ENCODE data around the gene CDCA4. TPM values are rescaled to one million over a fixed set of nuclear protein-coding genes. Genes with fewer than 3 reads are reported as not detected.

The CDCA4 gene
- total RNA-seq, 4 donors from 2014 or later, result 5.8 to 7.8 (median 6.2) TPM

DNA sequence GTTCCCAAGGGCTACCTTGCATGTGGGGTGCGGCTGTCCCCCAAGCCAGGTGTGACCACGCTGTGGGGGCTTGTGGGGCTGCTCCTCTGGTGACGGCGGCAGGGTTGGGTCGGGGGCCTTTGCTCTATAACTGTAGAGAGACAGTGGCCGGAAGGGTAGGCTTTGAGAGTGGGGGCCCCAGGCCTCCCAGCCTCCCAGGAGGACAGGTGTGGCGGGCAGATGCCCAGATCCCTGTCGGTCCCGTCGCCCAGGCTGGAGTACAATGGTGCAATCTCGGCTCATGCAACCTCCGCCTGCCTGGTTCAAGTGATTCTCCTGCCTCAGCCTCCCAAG, 47.1 kb upstream of the CDCA4 start:
- no peaks in the 10 kb centered on the region for H3K9me3 ChIP-seq
- no peak overlapping the region for H3K27ac ChIP-seq
- WGBS, 2 donors (ENCODE audit: low coverage in 1 of 2), result 85% methylated on average over 5 of the region's 12 CpGs; no CpG with 5 or more reads in 1 of the 2 donors
- TF ChIP-seq, protein P1, sequence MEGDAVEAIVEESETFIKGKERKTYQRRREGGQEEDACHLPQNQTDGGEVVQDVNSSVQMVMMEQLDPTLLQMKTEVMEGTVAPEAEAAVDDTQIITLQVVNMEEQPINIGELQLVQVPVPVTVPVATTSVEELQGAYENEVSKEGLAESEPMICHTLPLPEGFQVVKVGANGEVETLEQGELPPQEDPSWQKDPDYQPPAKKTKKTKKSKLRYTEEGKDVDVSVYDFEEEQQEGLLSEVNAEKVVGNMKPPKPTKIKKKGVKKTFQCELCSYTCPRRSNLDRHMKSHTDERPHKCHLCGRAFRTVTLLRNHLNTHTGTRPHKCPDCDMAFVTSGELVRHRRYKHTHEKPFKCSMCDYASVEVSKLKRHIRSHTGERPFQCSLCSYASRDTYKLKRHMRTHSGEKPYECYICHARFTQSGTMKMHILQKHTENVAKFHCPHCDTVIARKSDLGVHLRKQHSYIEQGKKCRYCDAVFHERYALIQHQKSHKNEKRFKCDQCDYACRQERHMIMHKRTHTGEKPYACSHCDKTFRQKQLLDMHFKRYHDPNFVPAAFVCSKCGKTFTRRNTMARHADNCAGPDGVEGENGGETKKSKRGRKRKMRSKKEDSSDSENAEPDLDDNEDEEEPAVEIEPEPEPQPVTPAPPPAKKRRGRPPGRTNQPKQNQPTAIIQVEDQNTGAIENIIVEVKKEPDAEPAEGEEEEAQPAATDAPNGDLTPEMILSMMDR (IDR thresholded peaks at IDR 0.05), result no peak
- TF ChIP-seq POLR2A (IDR thresholded peaks at IDR 0.05) (no peak), EP300 (IDR thresholded peaks at IDR 0.05) (no peak), POLR2AphosphoS5 (IDR thresholded peaks at IDR 0.05) (no peak)
- no peaks in the 10 kb centered on the region for H3K4me1 ChIP-seq
- H3K4me3 ChIP-seq, result no peak overlapping the region
- peaks cover 71% of the 10 kb centered on the region for H3K27me3 ChIP-seq
- no peak for ATAC-seq
- no peaks in the 10 kb centered on the region for H3K36me3 ChIP-seq

DNA sequence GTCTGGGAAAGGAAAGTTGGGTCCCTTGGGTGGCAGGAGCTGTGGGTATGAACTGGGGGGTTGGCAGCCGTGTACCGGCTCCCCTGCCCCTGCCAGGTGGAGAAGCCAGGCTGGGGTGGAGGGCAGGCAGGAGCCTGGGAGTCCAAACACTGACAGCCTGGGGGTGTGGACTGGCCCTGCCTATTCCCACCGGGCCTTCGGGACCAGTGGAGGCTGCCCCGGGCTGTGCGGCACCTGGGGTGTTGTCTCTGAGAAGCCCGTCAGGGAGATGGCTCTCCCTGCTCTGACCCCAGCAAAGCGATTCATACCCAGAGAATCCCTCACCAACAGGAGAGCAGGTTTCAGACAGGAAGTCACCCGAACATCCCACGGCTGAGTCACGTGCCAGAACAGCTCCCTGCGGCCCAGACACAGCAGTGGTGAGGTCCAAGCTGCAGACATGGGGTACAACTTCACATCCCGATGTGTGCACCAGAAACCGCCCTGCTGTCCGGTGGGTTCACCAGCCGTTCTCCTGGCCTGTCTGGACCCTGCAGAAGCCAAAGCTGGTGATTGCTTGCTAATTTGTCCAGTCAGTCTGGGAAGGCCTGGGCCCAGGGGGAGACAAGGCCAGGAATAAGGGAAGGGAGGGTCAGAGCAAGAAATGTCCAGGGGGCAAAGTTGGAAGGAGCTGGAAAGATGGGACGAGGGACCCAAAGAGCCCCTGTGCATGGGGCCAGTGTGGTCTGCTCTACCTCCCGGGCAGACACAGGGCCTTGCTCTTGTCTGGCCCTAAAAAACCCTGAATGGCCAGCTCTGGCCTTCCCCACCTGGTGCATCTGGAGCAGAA, 46.5 kb upstream of the CDCA4 start:
- ATAC-seq, result no peak
- peaks cover 65% of the 10 kb centered on the region for H3K27me3 ChIP-seq
- TF ChIP-seq EP300 (IDR thresholded peaks at IDR 0.05) (no peak), POLR2AphosphoS5 (IDR thresholded peaks at IDR 0.05) (no peak), POLR2A (IDR thresholded peaks at IDR 0.05) (no peak)
- TF ChIP-seq, protein P1 (IDR thresholded peaks at IDR 0.05), result no peak
- no peaks in the 10 kb centered on the region for H3K4me1 ChIP-seq
- no peaks in the 10 kb centered on the region for H3K36me3 ChIP-seq
- H3K4me3 ChIP-seq, result no peak overlapping the region
- WGBS, 2 donors (ENCODE audit: low coverage in 1 of 2), result 67 to 90% methylated on average over 2 of the region's 18 CpGs
- H3K27ac ChIP-seq, result no peak overlapping the region
- no peaks in the 10 kb centered on the region for H3K9me3 ChIP-seq

DNA sequence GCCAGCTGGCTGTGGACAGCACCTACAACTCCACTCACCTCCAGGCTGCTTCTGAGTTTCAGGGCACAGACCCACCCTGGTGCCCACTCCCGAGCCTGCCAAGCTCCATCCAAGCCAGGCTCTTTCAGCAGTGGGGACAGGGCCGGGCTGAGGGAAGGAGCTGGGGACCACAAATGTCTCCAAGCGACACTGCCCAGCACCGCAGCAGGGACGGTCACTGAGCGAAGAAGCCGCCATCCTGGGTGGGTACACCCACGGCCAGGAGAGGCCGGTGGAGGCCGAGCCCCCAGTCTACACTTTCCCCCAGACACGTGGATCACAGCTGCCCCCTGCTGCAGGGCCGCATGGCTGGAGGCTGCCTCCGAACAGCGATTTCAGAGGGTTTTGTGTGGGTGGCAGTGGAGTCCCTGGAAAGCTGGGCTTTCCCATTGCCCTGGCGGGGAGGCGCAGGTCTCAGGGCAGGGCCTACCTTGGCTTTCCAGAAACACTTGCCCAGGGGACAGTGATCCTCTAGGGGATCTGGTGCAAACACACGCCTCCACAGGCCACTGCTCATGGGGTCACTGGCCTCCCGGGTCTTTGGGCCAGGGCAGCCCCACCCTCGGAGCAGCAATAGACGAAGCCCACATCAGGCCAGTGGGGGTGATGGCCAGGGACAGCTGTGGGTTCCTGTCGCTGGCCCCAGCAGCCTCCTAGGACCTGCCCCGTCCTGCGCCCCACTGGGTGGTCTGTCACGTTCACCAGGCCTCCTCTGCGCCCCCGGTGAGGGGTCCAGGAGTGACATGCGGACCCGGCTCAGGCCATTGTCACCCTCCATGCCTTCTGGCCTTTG, 45.6 kb upstream of the CDCA4 start:
- Histone ChIP-seq H3K4me3 (no peak overlapping the region), H3K27me3 (peaks cover 56% of the 10 kb centered on the region), H3K9me3 (no peaks in the 10 kb centered on the region), H3K36me3 (no peaks in the 10 kb centered on the region), H3K27ac (peak overlapping the region in 3 of 4 donors; percentile 1 to 56 (median 7)), H3K4me1 (peaks cover 0 to 8% (median 2%) of the 10 kb centered on the region in 3 donors)
- no peak for ATAC-seq
- TF ChIP-seq, protein P1 (IDR thresholded peaks at IDR 0.05), result no peak
- TF ChIP-seq POLR2AphosphoS5 (IDR thresholded peaks at IDR 0.05) (no peak), POLR2A (IDR thresholded peaks at IDR 0.05) (no peak)
- 75 to 97% methylated on average over 6 to 10 of the region's 28 CpGs for WGBS, 2 donors (ENCODE audit: low coverage in 1 of 2)

DNA sequence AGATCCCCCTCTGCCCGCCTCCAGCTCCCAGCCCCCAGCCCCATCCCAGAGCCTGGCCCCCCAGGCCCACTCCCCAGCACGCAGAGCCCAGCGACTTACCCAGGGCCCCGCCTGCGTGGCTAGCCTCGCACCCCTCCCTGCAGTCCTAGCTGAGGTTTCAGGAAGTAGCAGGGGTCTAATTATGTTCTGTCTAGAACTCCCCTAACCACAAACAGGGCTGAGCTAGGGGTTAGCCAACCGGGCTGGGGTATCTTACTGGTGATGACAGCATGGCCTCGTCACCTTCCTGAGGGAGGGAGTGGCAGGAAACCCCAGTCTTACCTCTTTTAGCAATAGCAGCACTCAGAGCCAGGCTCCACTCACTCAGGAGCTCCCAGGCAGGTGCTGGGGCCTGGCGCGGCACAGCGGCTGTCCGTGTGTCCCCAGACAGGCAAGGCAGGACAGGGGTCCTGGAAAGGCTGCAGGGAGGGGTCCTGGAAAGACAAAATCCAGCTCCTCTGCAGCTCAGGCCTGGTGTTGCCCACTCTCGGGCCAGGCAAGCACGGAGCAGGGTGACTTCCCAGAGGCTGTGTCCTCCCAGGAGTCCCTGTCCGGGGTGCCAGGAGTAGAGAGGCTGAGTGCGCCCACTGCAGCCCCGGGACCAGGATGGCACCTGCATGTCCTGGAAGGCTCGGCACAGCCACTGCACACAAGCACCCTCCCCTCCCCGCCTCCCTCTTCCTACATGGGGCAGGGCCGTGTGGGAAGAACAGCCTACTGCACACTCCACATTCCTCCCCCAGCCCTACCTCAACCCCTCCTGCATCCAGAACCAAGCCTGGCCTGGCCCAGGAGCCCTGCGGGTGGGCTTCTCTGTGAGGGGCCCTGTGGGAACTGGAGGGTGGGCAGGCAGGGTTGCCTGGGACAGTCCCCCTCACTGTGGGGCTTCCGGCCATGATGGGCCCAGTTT, 44.7 kb upstream of the CDCA4 start, which contains the start of gene GPR132:
Gene GPR132, minus strand, starts transcription at position 151 of the 949 bp plus-strand sequence. CDS start 10,010 bp downstream, outside the sequence.
- TF ChIP-seq POLR2A (IDR thresholded peaks at IDR 0.05) (peak; percentile 18 to 32), EP300 (IDR thresholded peaks at IDR 0.05) (no peak), POLR2AphosphoS5 (IDR thresholded peaks at IDR 0.05) (no peak)
- TF ChIP-seq, protein P1 (IDR thresholded peaks at IDR 0.05), result no peak
- 92% methylated on average over 2 of the region's 22 CpGs; no CpG with 5 or more reads in 1 of the 2 donors for WGBS, 2 donors (ENCODE audit: low coverage in 1 of 2)
- ATAC-seq, result peak; percentile 45
- Histone ChIP-seq H3K36me3 (no peaks in the 10 kb centered on the region), H3K27me3 (peaks cover 47% of the 10 kb centered on the region), H3K9me3 (no peaks in the 10 kb centered on the region), H3K27ac (peak within 1 kb of the TSS in 3 of 4 donors; percentile 1 to 56 (median 47)), H3K4me3 (peak within 1 kb of the TSS in 1 of 2 donors; percentile 36), H3K4me1 (peaks cover 0 to 17% (median 4%) of the 10 kb centered on the region in 3 donors)
